NCI-H460 (cell line): ENCODE results near the gene ZNRF2. TPM values are rescaled to one million over a fixed set of nuclear protein-coding genes. Genes with fewer than 3 reads are reported as not detected.
A peak's percentile ranks its signal among the peaks of the same experiment; 100 is the strongest.
"Not testable (repeated sequence)": the region's sequence is repeated elsewhere in the genome, so short reads cannot be mapped to it uniquely, and the experiment has no call there.

Experiments
- DNase-seq: peaks from one replicate; pipeline ENCODE4 v3.0.0-alpha.2; 2016; ENCODE audit warnings: low read depth; ENCODE audit errors: extremely low read depth
- total RNA-seq: library from RNA; depleted of rRNA; stranded (reverse); fragments of >200 nt; shearing (Covaris generic); gene quantifications from 2 replicates; pipeline ENCODE4 v1.2.3, GENCODE V29; 2014

ZNRF2 gene
- total RNA-seq, 1 experiment from 2014 or later, result 11.3 TPM

DNA sequence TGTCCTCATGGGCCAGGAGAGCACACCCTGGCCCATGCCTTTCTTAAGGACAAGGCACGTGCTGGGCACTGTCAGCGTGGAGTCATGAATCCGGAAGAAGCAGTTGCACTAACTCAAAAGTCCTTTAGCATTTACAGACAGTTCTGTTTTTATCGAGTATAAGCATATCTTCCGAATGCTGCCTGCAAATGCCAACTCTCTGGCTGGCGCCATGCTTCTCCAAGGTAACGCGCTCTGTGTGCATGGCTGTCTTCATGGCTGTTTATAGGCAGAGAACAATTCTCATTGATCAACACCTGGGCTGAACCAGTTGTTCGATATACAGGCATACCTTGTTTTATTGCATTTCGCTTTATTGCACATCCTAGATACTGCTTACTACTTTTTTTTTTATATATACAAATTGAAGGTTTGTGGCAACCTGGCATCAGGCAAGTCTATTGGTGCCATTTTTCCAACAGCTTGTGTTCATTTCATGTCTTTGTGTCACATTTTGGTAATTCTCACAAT, 28.0 kb upstream of the ZNRF2 start:
- DNase-seq, result no peak

DNA sequence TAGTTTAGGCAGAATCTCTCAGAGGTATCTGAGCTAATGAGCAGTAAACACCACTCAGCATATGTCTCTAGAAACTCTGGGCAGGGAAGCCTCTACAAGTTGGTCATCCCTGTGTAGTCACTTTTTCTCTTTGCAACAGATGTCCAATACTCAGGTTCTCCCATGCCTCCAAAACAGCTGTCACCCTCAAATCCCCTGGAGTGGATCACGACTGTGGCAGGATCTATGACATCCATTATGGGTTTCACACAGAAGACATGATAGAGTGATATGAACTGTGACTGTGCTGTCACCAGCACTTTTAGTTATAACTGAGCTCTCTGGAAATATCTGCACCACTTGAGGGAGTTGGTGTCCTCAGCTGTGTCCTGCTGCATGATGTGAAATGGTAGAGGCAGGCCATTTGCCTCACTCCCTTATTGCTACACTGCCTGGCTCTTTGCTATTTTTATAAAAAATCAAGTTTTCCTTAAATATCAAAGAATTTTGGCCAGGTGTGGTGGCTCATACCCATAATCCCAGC, 24.1 kb upstream of the ZNRF2 start:
- no peak for DNase-seq

GRCh38 chr7:30263090-30263710, 21.2 kb upstream of the ZNRF2 start:
- DNase-seq, result no peak

DNA sequence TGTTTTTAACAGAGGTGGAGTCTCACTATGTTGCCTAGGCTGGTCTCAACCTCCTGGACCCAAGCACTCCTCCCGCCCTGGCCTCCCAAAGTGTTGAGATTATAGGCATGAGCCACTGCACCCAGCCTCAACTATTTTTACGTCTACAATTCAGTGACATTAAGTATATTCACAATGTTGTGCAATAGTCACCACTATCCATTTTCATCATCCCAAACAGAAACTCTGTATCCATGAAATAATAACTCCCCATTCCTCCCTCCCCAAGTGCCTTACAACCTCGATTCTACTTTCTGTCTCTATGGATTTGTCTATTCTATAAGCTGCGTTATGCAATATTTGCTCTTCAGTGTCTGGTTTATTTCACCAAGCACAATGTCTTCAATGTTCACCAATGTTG, 20.3 kb upstream of the ZNRF2 start:
- no peak for DNase-seq

DNA sequence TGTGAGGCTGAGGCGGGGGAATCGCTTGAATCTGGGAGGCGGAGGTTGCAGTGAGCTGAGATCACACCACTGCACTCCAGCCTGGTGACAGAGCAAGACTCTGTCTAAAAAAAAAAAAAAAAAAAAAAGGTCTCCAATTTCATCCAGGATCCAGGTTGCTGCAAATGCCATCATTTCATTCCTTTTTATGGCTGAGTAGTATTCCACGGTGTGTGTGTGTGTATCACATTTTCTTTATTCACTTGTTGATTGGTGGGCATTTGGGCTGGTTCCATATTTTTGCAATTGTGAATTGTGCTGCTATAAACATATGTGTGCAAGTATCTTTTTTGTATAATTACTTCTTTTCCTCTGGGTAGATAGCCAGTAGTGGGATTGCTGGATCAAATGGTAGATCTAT, 19.2 kb upstream of the ZNRF2 start:
- not testable (repeated sequence) for DNase-seq

DNA sequence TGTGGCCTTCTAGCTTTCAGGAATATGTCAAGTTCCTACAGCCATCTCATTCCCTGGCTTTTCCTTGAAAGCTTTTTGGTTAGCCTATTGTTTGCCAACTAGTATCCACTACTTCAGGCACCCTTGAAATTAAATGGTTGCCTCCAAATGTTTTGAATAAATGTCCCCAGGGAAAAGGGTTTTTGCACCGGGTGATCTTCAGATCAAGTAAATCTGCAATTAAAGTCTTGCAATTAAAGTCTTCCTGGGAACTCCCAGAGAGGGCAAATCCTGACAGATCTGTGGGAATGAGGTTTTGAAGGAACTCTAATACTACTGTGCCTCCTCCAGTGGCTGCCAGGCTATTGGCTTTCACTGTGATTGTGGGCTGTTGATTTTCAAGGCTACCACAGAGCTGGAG, 17.7 kb upstream of the ZNRF2 start:
- no peak for DNase-seq

DNA sequence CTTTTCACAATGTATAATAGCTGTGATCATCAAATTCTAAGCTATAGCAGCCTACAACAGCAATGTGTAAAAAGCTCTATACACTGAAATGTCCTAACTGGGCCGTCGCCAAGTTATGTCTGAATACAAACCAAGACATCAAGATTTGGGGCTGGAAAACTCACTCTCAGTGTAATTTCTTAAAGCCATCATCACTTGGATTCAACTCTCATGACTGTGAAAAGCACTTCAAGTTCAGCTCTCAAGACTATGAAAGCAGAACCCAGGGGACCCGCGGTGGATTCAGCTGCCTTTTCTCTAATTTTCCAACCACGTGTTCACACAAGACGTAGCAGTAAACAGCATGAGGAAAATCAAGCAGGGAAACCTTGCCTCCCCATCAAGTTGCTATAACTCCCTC, 15.8 kb upstream of the ZNRF2 start:
- no peak for DNase-seq

DNA sequence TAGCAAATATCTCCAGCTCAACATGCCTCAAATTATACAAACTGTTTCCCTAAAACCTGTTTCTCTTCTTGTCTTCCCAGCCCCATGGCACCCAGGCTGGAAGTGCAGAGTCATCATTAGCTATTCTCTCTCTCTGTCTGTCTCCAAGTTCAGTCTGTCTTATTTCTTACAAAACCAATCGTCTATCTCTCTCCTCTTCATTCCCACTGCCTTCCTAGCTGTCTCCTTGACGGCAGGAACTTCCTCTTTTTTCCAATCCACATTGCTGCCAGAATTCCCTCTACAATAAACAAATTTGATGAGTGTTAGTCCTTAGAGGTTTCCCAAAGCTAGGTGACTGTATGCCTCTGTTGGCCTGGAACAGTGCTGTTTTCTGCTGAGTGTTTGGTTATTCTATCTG, 14.9 kb upstream of the ZNRF2 start:
- no peak for DNase-seq

DNA sequence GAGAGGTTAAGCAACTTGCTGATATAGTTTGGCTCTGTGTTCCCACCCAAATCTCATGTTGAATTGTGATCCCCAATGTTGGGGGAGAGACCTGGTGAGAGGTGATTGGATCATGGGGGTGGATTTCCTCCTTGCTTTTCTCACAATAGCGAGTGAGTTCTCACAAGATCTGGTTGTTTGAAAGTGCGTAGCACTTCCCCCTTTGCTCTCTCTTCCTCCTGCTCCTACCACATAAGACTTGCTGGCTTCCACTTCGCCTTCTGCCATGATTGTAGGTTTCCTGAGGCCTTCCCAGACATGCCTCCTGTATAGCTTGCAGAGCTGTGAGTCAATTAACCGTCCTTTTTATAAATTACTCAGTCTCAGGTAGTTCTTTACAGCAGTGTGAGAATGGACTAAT, 13.5 kb upstream of the ZNRF2 start:
- no peak for DNase-seq

- DNase-seq, result no peak
Observed at GRCh38 chr7:30272126-30272525, 12.3 kb upstream of the ZNRF2 start.

- no peak for DNase-seq
Observed at GRCh38 chr7:30273552-30273951, 10.8 kb upstream of the ZNRF2 start.

DNA sequence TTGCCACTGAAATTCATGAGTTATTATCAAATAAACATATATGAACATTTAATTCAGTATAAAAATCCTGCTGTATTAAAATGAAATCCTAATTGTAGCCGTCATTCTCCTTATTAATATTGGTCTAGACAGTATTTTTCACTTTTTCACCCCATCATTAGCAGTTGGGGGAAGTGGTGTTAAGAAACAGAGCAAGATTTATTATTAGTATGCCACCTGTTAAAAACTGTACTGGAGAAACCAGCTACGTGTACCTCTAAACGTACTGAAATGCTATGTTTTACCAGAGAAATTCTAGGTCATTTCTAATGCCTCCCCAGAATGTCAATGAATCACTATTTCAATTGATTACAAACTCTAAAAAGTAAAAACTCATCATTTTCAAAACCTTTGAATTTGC, 9.8 kb upstream of the ZNRF2 start:
- DNase-seq, result no peak

DNA sequence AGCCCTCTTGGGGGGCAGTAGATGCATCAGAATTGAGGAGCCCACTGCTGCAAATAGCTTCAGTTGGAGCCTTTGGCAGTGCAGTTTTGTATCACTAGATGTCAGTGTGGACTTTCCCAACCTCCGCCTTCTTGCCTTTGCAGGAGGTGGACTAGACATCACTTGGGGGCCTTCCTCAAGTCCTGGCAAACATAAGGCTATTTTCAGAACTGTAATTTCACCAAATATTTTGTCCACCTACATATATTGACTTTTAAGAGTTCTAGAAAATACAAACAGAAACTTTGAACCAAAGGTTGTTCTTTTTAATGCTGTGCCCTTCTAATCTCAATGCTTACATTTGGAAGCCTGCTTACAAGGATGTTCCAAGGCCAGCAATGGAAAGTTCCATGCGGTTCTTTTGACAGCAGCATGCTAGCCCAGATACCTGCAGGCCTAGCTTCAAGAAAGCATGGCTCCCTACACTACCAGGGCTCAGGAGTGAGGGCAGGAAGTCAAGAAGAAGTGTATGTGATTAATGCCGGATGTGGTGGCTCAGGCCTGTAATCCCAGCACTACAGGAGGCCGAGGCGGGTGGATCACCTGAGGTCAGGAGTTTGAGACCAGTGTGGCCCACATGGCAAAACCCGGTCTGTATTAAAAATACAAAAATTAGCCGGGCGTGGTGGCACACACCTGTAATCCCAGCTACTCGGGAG, 8.0 kb upstream of the ZNRF2 start:
- DNase-seq, result peak; percentile 47

GRCh38 chr7:30278376-30278775, 6.0 kb upstream of the ZNRF2 start:
- DNase-seq, result no peak

DNA sequence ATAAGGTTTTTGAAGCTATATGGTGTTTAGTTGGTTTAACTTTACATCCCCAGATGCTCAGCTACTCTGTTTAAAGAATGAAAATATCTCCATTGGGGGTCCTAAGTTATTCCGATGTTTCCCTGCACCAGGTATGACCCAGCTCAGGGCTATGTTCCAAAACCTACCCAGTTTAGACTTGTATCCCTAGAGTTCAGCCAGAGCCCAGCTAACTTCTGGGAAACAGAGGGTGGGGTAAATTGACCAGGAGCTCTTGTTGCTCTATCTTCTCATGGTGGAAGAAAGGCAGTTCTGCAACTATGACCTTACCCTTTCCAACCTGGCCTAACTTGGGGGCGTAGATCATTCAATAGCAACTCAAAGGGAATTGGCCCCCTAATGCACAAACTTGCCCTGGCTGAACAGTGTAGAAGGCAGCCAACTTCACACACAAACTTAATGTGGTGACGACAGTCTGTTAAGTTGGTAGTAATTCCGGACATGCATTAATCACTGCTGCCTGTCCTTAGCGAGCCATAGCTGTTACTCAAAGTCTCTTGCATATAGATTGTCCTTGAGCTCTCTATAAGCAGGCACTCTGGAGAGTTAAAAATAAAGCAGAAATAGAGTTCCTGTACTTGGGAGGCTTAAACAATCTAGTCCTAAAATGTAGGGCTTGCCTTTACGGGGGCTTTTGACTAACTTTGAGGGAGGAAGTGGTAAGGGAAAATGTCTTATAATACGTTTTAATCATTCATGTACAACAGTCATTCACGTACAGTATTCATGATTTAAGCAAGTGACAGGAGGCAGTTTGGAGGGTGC, 5.3 kb upstream of the ZNRF2 start:
- no peak for DNase-seq

- no peak for DNase-seq
Observed at GRCh38 chr7:30279653-30279904, 4.8 kb upstream of the ZNRF2 start.

DNA sequence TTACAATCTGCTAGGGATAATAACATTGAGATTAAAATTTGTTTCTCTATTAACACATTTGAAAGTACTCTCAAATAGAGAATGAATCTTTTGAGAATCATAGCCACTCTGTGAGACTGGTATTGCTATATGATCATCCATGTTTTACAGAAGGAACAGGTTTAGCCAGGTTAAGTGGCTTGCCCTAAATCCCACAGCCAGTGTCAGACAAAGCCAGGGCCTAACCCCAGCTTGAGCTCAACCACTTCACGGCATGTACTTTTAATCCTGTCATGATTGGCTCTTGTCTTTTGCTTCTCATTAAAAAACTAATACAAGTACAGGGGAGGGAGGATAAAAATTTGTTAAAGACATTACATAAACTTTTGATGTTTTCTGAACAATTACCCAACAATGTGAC, 3.8 kb upstream of the ZNRF2 start:
- no peak for DNase-seq

DNA sequence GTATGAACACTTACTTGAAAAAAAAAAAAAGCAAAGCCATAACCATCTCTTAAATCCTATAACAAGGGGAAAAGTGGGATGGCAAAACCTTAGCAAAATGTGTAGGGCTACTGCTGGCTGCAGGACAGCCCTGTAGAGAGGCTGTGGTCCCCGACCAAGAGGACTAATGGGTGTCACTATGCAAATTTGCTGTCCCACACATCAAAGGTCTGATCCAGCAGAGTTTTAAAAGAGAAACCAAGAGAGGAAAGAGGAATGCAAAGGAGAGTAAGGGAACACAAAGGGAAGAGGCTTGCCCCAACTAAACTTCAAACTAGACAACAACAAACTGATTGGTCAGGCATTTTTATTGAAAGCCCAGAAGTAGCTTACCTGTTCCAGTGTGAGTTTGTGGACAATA, 3.1 kb upstream of the ZNRF2 start:
- no peak for DNase-seq

- no peak for DNase-seq
Observed at GRCh38 chr7:30281791-30282190, 2.6 kb upstream of the ZNRF2 start.

DNA sequence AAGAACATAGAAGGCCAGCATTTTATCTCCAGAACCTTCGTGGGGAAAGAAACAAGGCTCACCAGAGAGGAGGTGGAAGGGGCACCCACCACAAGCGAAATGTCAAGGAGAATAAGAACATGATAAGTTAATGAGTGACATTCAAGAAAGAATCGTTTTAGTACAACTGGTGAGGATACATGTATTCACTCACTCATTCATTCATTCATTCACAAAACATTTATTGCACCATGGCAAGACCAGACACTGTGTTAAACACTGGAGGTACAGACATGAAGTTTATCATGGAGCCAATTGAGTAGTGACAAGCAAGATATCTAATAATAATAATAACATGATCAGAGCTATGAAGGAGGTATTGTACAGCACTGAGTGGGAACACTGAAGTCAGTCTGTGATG, 1.7 kb upstream of the ZNRF2 start:
- DNase-seq, result no peak

DNA sequence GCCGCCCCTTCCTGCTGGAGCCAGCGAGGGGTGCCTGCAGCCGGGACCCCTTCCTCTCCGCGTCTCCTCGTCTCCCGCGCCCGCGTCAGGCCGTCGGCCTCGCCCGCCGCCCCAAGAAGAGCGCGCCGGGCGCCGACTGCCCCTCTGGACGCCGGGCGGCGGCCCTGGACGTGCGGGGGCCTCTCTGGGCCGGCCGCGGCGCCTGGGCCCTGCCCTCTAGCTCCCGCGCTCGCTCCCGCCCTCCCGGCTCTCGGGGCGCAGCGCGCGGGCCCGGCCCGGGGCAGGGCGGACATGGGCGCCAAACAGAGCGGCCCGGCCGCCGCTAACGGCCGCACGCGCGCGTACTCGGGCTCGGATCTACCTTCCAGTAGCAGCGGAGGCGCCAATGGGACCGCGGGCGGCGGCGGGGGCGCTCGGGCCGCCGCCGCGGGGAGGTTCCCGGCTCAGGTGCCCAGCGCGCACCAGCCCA, 704 bp downstream of the ZNRF2 start:
- no peak for DNase-seq
